ENCODE results near the gene STK32C. TPM values are rescaled to one million over a fixed set of nuclear protein-coding genes. Genes with fewer than 3 reads are reported as not detected.

Gene STK32C
- total and polyA plus RNA-seq, 2 of the 4 experiments (the other 2 are of a cell fraction): 5.0 to 8.3 TPM

GRCh38 chr10:132253092-132253687 lies 54.6 kb downstream of the STK32C start:
- Histone ChIP-seq H3K79me1 (ENCODE audit: low read depth in 1 of 2, low read length in 2 of 2) (no peaks in the 10 kb centered on the region), H3K14ac (replicated peaks; ENCODE audit: low read depth, low read length) (no peak overlapping the region), H3K23ac (ENCODE audit: low read depth, low read length) (no peak overlapping the region), H3K36me3 (ENCODE audit: control insufficient read depth, insufficient read depth, low read length) (no peaks in the 10 kb centered on the region), H4K91ac (ENCODE audit: insufficient read depth, low read depth, low read length) (no peak overlapping the region), H3K9me1 (ENCODE audit: insufficient read depth, low read length) (no peaks in the 10 kb centered on the region), H2BK5ac (ENCODE audit: low read depth, low read length, poor library complexity, severe bottlenecking) (no peak overlapping the region), H2AFZ (replicated peaks; ENCODE audit: low read length, poor library complexity) (no peak overlapping the region), H3K18ac (ENCODE audit: low read depth, low read length) (no peak overlapping the region), H3K4me2 (ENCODE audit: low read depth, low read length) (no peak overlapping the region), H4K8ac (ENCODE audit: low read depth in 2 of 2, low read length in 2 of 2) (no peak overlapping the region), H3K4ac (ENCODE audit: low read depth, low read length) (no peak overlapping the region), H2BK20ac (ENCODE audit: low read depth, low read length) (no peak overlapping the region), H2AK5ac (ENCODE audit: low read depth, low read length) (no peak overlapping the region), H3K4me1 (ENCODE audit: control insufficient read depth, insufficient read depth, low read length) (no peaks in the 10 kb centered on the region; the same call in 1 of the 2 replicates), H3K27me3 (ENCODE audit: control insufficient read depth, insufficient read depth, low read length) (no peaks in the 10 kb centered on the region; the same call in 1 of the 2 replicates), H3K9me3 (ENCODE audit: control insufficient read depth, insufficient read depth, low read length) (no peaks in the 10 kb centered on the region), H3K9ac (ENCODE audit: low read depth, low read length) (no peak overlapping the region), H3K56ac (ENCODE audit: extremely low read depth, insufficient read depth, low read length) (no peak overlapping the region), H2AK9ac (replicated peaks; ENCODE audit: low read depth, low read length, poor library complexity) (no peak overlapping the region), H4K20me1 (ENCODE audit: insufficient read depth, low read length) (no peaks in the 10 kb centered on the region), H2BK120ac (ENCODE audit: low read depth, low read length) (no peak overlapping the region), H3K4me3 (ENCODE audit: insufficient read depth, low read depth, low read length) (no peak overlapping the region), H2BK15ac (ENCODE audit: low read depth, low read length) (no peak overlapping the region), H3K27ac (ENCODE audit: insufficient read depth, low read length) (no peak overlapping the region), H4K5ac (ENCODE audit: low read depth, low read length) (no peak overlapping the region)
- ChIA-PET POLR2A (ENCODE audit: unreplicated experiment) (no interaction called here), CTCF (interaction anchor here (0.6 kb wide), 1 partner anchor 74 kb away, joined by 4 read pairs; no protein-coding TSS in a partner anchor)
- DNase-seq (no peak), ATAC-seq (ENCODE audit: low read depth) (no peak)
- intact Hi-C loops (cut with micrococcal nuclease) (no loop called here), dilution Hi-C loops (cut with HindIII; ENCODE audit: low sequenced_read_pairs, unreplicated experiment) (no loop called here), in situ Hi-C loops (cut with MboI; ENCODE audit: low sequenced_read_pairs) (no loop called here)
- 47% methylated on average over 7 of the region's 19 CpGs; no CpG with 5 or more reads in 1 of the 2 experiments for WGBS, 2 experiments (ENCODE audit: extremely low coverage in 2 of 2, insufficient read length in 1 of 2)
- no TSS peak for BruUV-seq (replicated peaks)
- TF ChIP-seq RCOR1 (IDR thresholded peaks at IDR 0.05; ENCODE audit: insufficient replicate concordance, low read length) (no peak), MAFK (IDR thresholded peaks at IDR 0.05; ENCODE audit: low read depth, low read length) (no peak), POLR2A (IDR thresholded peaks at IDR 0.05; ENCODE audit: low read depth, low read length) (no peak), SMC3 (IDR thresholded peaks at IDR 0.05; ENCODE audit: low read depth, low read length) (no peak), ELK1 (IDR thresholded peaks at IDR 0.05; ENCODE audit: borderline replicate concordance, low read depth, low read length) (no peak)
